GM18505 (cell line): ENCODE measurements around the gene AVEN.

ENCODE experiments used
- ATAC-seq: cut with Tn5 transposase; IDR thresholded peaks from one replicate; pipeline ENCODE4 v1.9.1; 2021; ENCODE audit not compliant: unreplicated experiment
- POLR2A ChIP-seq: IDR thresholded peaks from 4 replicates; pipeline ENCODE4 v1.6.1; 2011; ENCODE audit warnings: borderline replicate concordance; ENCODE audit not compliant: insufficient read depth, insufficient read length; ENCODE audit errors: extremely low read depth

AVEN gene

DNA sequence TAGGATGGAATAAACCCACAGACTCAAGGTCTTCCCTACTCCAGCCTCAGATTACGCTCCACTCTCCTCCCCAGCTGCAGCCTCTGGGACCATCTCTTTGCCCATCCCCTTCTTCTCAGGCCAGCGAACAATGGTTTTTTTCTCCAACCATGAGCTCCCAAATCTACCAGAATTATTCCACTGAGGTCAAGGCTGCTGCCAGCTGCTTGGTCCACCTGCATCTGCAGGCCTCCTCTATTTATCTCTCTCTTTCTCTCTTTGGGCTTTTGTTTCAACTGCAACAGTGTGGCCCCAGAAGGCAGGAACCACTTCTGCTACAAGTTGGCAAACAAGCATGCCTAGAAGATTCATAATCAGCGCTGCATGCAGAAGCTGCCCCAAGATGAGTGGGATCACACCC is 51.6 kb downstream of the AVEN start:
- no peak for ATAC-seq

DNA sequence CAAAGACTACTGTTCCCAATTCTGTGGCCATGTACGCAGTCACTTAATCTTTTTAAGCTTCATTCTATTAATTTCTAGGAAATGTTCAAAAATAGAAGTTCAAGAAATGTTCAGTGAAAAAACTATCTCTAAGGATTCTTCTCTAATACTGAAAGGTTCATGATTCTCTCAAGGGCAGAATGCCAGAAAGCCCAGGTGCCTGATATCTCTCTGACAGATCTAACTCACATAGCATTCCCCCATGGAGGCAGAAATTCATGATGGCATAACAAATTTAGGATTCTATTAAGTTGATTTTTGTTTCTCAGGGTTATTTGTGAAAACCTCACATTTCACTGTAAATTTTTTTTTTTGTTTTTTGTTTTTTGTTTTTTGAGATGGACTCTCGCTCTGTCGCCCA is 53.3 kb downstream of the AVEN start:
- no peak for ATAC-seq
- no peak for TF ChIP-seq POLR2A

More for the DNA sequence above, 51.6 kb downstream of the AVEN start:
- no peak for TF ChIP-seq POLR2A

DNA sequence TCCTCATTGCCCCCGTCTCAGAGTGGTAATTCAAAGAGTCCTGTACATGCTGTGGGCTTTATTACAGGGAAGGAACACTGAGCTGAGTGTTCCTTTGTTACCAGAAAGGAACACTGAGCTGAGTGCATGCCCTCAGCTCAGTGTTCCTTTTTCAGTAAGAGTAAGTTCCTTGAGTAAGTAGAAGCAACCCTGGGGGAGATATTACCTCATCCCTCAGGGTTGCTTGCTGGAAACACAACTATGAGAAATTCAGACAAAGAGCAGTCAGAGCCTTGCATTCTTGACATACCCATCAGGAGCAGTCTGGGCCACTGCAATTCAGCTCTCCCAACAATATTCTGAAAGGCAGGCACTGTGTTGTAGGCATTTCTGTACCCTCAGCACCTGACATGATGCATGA is 53.7 kb downstream of the AVEN start:
- ATAC-seq, result no peak
- TF ChIP-seq POLR2A, result no peak

DNA sequence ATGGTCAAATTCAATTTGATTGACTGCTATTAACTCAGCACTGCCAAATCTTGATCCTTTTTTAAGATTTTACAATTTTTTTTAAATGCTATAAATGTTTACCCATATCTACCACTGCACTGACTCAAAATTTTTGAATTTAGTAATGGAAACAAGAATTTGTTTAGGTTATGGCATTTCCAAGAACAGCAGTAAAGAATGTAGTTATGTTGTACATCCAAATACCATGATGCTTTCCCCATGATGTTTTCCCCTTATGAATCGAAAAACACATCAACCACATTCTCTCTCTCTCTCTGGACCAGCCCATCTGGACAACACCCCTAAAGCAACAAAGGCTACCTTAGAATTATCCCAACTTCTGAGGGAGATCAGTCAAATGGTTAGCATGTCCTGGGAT is 56.5 kb downstream of the AVEN start:
- TF ChIP-seq POLR2A, result no peak
- ATAC-seq, result no peak

DNA sequence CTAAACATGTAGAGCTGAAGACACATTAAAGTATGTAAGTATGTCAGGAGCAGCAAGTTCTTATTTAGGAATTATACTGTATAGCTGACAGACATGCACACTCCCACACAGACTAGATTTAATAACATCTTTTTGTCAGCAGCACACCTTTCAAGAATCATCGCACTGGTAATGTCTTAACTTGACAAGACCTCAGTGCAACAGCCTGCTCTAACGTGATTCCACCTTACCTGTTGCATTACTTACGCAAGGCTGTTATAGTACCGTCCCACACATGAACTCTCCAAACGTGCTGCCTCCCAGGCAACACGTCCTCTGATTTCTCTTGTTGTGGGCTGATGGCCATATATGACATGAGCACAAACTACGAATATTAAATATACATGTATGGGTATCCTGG is 58.8 kb downstream of the AVEN start:
- TF ChIP-seq POLR2A, result no peak
- ATAC-seq, result no peak

DNA sequence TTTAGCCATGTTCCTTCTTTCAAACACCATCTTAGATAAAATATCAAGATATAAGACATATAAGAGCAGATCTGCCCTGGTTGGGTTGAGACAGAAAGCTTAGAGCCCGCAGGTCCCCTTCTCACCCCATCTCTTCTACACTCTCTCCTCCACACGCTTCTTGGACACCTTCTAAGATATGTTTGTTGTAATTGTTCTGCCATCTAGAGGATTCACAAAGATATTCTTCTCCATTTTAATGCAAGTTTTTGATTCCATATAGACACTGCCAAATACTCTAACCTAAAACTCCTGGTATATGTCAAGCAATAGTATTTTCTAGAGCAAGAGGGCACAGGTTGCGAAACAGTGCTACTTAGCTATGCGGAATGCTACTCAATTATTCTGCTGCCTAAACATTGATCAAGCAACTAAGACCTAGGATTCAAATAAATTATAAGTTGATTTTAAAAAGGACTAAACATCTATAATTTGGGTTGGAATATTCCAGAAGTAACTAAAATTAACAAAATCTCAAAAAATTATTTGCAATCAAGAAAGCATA is 63.9 kb downstream of the AVEN start:
- TF ChIP-seq POLR2A, result no peak
- ATAC-seq, result no peak

DNA sequence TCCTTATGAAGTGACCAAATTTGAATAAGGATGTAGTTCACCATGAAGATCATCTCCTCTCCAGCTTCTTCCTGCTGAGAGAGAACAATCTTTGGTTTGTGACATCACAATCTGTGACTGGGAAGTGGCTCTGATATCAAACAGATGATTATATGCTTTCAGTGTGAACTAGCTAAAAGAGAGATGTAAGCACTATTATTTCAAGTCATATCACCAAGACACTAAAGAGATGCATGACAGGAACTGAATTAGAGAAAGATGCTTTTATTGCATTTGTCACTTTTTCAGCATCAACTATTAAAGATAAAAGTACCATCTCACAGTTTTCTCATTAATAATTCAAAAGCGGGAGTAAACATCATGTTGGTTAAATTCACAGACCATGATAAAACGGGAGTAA is 67.2 kb downstream of the AVEN start:
- no peak for ATAC-seq
- TF ChIP-seq POLR2A, result no peak

DNA sequence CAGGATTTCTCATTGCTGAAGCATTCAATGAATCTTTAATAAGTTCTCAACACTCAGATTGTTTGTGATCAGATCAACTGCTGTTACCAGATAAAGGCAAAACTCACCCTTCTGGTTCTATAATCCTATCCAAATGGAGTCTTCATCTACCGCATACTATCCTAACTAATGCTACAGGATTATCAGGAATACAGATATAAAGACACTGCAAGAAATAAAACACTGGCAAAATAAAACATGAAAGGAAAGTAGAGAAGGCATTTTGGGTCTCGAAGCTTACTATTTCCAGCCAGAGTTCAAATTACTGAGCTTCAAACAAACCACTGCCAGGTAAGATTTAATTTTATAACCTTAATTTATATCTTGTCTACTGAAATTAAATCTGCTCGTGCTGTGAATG is 70.2 kb downstream of the AVEN start:
- no peak for ATAC-seq
- no peak for TF ChIP-seq POLR2A

DNA sequence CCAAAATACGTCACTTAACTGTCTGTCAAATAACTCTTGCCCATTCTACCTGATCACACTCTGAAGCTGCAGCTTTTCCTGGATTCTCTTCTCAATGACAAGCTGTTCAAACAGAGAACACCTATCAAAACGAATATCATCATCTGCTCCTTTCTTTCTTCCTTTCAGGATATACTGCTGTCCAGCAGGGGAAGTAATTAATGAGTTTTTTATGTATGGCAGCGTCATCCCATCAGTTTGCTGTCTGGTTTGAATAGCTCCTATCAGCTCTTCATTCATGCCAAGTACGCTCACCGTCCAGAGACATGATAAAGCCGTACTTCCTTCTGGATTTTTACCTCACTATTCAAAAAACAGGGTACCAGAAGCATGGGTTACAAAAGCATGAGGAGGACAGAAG is 70.8 kb downstream of the AVEN start, which contains the start of gene CHRM5:
CHRM5 (plus strand) TSS at position 274 of the 400 bp plus-strand sequence. CDS start 94,221 bp downstream, outside the sequence.
- ATAC-seq, result no peak

DNA sequence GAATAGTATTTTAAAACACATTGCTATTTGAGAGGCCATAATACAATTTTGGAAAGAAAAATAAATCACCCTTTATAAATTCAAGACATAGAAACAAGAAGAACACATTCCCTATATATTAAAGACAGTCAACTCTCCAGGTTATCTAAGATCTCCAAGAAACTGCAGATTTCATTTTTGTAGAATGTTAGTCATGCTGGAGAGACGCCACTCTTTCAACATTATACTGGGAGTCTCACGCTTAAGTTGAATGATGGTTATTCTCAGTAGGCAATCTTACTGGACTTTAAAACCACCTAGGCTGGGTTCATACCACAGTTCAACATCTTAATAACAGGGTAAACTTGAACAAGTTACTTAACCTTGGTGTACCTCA is 74.4 kb downstream of the AVEN start:
- no peak for ATAC-seq
- TF ChIP-seq POLR2A, result no peak

More for the DNA sequence above, 70.8 kb downstream of the AVEN start, which contains the start of gene CHRM5:
- TF ChIP-seq POLR2A, result no peak

DNA sequence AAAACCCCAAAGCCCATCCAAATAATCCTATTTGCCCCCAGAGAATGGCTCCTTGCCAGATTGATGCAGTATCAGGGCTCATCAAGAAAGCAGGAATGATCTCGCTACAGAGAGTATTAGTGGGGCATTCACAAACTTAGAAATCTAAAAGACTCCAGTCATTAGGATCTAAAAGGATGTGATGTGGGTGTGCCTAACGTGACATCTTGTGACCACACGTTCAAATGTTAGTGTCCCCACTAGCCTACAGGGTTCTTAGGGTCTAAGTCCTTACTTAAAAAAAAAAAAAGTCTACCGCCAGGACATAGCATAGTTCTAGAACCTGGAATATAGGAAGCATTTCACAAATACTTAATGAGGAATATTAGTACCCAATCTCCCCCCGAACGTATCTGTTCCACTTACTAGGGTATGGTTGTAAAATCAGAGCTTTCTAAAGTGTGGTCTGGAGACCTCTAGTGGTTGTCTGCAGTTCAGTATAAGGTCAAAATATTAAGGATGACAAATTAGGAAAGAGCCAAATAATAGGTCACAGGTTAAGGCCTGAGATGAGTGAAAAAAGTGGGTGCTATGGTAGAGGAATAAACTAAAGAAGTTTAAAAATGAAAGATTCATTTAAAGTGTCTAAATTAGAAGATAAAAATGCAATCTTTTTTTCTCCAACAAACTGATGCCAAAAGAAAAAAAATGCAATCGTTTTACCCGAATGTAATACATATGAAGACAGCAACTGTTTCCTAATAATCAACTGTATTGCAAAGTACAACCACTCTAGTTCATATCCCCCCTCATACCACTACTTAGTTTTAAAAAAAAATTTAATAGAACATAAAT is 75.0 kb downstream of the AVEN start:
- no peak for ATAC-seq
- TF ChIP-seq POLR2A, result no peak

DNA sequence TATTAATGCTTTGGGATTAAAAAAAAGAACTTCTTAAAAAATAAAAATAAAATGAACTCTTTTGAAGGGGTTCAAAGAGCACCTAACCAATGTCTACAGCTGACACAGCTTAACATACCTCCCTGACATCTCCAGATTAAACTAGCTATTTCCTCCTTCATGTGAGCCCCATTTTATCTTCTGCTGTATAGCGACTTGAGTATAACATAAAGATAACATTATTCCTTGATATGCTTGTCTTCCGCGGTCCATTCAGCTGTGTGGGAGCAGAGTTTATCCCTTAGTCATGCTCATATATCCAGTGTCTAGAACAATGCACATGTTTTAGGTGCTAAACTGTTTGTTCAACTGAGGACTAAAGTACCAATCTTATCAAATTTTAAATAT is 78.5 kb downstream of the AVEN start:
- ATAC-seq, result no peak
- no peak for TF ChIP-seq POLR2A

DNA sequence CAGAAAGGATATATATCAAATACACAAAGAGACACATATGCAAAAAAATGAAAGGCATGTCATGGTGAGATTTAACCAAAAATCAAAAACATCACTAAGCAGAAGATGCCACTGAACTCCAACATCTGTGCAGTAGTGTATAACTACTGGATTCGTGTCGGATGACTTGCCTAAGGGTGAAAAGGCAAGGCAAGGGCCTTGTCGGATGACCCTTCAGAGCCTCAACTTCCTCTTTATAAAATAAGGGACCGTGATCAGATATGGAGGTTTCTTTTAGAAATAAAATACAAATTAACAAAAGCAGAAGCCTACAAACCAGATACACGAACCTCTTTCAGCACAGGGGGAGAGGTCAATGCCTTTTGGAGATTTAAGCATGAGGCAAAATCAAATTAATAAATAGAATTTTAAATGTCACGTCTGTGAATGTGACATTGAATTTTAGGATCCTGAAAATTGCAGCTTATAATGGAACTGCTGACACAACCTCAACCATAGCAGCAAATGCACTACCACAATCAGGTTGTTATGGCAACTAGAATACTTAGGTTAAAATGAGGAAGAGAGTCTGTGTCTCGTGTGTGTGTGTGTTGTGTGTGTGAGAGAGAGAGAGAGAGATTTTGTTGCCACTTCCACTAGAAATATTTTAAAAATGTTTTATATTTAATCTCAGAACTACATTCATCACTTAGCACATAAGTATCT is 79.0 kb downstream of the AVEN start:
- no peak for ATAC-seq
- TF ChIP-seq POLR2A, result no peak

DNA sequence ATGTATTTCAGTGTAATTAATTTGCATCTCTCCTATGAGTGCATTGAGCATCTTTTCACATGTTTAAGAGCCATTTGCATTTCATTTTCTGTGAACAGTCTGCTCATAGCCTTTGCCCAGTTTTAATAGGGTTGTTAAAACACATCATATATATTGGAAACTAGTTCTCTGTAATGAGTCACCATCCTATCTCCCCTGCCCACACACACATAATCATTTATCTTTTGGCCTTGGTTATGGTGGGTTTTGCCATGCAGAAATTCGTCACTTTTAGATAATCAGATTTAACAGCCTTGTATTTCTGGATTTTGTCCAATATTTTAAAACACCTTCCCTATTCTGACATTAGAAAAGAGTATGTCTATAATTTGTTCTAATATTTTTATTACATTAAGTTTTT is 82.6 kb downstream of the AVEN start:
- no peak for TF ChIP-seq POLR2A
- no peak for ATAC-seq
